Raji (cell line): ENCODE data around the gene PLA2G4F.

Source experiments
- POLR2A ChIP-seq: IDR thresholded peaks from 2 replicates; pipeline ENCODE4 v1.6.1; 2011; ENCODE audit warnings: low read depth, low read length, control low read depth; ENCODE audit not compliant: insufficient read depth

Gene PLA2G4F, protein sequence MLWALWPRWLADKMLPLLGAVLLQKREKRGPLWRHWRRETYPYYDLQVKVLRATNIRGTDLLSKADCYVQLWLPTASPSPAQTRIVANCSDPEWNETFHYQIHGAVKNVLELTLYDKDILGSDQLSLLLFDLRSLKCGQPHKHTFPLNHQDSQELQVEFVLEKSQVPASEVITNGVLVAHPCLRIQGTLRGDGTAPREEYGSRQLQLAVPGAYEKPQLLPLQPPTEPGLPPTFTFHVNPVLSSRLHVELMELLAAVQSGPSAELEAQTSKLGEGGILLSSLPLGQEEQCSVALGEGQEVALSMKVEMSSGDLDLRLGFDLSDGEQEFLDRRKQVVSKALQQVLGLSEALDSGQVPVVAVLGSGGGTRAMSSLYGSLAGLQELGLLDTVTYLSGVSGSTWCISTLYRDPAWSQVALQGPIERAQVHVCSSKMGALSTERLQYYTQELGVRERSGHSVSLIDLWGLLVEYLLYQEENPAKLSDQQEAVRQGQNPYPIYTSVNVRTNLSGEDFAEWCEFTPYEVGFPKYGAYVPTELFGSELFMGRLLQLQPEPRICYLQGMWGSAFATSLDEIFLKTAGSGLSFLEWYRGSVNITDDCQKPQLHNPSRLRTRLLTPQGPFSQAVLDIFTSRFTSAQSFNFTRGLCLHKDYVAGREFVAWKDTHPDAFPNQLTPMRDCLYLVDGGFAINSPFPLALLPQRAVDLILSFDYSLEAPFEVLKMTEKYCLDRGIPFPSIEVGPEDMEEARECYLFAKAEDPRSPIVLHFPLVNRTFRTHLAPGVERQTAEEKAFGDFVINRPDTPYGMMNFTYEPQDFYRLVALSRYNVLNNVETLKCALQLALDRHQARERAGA

DNA sequence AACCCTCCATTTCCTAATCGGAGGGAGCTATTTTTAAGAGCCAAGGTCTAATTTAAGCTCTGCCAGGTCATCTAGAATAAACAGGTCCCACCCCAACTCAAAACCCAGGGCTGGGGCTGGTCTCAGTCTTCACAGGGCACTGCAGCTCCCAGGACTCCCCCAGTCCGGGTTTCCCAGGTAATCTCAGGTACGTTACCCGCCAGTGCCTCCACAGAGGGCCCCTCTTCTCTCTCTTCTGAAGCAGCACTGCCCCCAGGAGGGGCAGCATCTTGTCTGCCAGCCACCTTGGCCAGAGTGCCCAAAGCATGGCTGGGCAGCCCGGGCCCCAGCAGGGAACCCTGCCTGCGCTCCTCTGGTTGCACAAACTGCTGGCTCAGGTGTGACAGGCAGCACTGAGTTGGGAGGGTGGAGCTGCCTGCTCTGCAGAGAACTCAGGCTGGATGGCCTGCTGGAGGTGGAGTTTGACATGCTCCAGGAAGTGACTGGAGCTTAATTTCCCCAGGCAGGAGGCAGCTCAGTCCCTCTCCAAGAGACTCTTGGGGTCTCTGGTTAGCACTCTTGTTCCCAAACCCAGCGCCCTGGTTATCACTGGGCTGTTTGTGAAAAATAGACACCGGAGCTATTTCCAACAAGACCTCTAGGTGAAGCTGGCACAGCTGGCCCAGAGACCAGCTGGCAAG is at the start of gene PLA2G4F:
Gene PLA2G4F, minus strand, starts transcription at position 394 of the 680 bp plus-strand sequence. Its CDS starts 87 bp downstream, at position 307.
- TF ChIP-seq POLR2A = no peak

DNA sequence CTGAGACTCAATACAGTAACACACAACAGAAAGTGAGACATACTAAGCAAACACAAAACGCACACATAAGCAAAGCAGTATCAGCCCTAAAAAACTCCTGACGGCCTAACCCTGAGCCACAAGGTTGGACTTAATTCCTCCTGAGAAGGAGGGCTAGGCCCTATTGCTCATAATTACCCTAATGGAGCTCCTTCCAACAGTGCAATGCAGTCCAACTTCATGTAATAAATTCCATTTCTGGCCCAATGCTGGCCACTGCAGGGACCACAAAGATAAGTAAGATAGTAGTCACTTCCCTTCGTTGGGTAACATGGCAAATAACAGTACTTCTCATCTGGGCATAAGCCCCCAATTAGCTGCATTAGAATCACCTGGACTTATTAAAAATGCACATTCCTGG is 47.5 kb upstream of the PLA2G4F start:
- TF ChIP-seq POLR2A = no peak

DNA sequence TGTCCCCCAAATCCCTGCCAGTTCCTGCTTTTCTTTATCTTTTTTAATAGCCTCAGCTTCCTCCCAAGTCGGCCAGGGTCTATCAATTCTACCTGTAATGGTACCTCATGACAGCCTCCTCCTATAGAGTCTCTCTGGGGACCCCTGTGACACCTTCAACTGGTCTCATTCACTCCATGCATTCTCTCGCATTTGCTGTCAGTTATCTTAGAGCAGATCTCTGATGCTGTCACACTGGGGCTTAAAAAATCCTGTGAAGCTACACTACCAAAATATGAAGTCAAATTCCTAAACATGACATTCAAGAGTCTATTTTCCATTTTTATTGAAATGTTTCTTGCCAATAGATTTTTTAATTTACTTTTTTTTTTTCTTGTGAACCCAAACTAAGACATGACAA is 46.2 kb upstream of the PLA2G4F start:
- TF ChIP-seq POLR2A = no peak

DNA sequence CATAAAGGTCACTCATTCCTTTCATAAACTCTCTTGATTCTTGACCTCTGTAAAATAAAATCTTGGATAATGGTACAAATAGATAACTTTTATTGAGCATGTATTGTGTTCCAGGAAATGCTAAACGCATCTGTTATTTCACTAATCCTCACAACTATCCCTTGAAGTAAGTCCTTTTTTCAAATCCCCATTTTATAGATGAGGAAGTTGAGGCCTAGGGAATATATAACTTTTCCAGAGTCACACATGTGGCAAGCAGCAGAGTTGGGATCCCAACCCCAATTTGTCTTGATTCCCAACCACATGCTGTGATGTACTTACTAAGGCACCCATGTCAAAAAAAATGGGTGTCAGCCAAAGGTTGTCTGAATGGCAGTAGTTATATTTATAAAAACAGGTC is 45.4 kb upstream of the PLA2G4F start:
- TF ChIP-seq POLR2A = no peak

DNA sequence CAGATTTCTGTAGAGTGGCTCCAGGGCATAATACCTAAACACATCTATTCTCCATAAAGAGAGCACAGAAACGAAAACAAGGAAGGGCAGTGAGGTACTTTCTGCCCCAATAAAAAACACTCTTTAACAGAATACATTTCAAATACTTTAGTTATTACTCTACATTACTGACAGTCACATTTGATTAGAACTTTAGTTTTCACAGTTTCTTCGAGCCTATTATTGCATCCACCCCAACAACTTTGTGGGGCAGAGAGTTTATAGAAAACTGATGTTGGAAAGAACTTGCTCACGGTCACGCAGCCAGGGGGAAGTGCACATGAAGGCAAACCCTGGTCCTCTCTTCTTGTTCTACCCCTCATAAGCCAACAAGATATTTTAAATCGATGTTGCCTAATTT is 42.7 kb upstream of the PLA2G4F start:
- TF ChIP-seq POLR2A = no peak

DNA sequence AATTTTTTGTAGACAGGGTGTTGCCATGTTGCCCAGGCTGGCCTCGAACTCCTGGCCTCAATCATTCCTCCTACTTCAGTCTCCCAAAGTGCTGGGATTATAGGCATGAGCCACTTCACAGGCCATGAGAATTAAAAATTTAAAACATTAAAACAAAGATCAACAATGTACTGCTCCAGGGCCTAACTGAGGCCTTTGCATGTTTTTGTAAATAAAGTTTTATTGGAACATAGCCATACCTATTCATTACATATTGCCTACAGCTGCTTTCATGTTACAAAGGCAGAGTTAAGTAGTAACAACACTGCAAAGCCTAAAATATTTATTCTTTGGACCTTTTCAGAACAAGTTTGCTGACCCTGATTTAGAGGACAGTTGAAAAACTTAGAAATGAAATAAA is 42.1 kb upstream of the PLA2G4F start:
- TF ChIP-seq POLR2A = no peak

DNA sequence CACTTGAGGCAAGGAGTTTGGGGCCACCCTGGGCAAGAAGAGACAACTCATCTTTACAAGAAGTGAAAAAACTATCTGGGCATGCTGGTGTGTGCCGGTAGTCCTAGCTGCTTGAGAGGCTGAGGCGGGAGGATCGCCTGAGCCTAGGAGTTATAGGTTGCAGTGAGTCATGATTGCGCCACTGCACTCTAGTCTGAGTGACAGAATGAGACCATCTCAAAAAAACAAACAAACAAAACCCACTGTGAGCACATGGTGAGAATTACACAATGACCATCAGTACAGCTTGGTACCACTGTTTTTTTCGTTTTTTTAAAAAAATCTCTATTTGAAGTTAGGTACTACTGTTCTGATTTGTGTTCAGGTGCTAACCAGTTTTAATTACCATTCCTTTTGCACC is 38.1 kb upstream of the PLA2G4F start:
- no peak for TF ChIP-seq POLR2A

DNA sequence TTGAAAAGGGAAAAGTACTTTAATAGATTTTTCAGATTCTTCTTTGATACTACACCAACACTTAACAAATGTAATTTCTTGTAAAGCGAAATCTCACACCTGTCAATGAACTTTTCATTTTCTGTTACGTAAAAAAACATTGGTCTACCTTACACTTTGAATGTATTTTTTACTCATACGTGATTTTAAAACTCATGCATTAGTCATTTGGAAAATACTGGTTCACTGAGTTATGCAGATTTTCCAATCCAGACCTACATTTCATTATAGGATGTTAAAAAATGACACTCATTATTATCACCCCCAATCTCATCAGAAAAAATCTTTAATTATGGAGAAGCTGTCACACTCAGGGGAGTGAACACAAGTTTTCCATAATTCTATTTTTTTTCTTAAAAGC is 36.9 kb upstream of the PLA2G4F start:
- no peak for TF ChIP-seq POLR2A

DNA sequence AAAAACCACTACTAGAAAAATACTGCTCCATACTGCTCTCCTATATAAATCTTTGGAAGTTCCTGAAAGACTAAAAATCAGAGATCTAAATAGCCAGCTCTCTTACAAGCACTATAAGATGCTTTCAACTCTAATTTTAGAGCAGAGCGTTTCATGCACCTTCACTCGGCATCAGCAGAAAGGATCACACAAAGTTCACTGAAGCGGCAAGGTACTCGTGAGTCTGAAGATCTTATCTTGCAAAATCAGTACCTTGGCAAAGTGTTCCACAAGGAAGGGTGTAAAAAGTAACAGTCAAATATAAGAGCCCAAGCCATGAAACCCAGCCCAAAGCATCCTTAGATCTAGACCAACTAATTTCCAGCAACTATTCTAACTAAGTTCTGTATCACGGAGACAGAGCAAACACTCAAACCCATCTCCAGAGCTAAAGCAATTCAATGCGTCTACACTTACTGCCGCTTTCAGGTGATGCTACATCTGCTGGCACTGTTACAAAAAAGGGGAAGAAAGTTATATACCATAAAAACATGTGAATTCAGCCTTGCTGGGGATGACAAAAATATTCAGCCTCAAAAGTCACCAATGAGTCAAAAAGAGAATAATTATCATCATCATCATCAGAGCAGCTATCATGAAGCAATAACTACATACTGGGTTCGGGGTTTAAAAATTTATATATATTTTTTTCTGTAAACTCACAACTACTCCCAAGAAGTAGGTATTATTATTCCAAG is 35.3 kb upstream of the PLA2G4F start:
- TF ChIP-seq POLR2A = no peak

DNA sequence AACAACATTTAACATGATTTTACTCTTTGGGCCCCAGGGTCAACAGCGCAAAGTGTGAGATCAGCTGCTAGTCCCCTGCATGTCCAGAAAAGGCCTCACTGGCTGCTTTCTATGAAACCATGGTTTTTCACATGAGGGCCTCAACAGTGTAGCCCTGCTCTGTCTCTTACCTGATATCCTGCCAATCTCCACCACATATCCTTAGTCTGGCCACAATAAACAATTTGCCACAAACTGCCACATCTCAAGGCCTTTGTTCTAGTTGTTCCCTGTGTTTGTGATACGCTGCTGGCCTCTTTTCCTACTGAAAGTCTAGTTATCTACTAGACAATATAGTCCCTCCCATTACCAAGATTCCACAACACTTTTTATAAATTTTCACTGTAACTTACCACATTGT is 33.9 kb upstream of the PLA2G4F start:
- TF ChIP-seq POLR2A = no peak

DNA sequence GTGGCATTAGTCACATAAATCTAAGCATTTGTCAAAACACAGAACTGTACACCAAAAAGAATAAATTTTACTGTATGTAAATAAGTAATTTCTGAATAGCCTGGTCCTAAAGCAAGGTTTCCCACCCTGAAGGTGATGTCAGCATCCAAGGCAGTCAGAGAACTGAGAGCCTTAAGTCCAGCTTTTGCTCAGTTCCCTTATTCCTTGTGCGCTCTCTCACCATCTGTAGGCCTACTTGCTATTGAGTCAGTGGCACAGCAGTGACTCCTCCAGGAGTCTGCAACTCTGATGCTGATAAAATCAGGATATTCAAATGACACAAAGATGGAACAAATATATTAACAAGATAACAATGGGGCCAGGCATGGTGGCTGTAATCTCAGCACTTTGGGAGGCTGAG is 29.4 kb upstream of the PLA2G4F start:
- TF ChIP-seq POLR2A = no peak

DNA sequence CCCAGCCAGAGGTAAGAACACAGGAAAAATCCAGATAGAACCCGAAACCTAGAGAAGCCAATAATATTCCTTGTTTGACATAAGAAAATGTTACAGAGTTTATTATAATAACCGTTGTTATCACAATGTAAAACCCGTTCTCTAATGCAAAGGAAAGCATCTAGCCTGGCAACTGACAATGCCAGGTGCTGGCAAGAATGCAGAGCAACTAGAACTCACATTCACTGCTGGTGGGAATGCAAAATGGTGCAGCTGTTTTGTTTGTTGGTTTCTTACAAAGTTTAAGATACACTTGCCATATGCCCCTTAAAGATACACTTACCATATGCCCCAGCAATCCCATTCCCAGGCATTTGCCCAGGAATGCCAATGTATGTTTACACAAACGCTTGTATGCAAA is 28.3 kb upstream of the PLA2G4F start:
- TF ChIP-seq POLR2A = no peak

DNA sequence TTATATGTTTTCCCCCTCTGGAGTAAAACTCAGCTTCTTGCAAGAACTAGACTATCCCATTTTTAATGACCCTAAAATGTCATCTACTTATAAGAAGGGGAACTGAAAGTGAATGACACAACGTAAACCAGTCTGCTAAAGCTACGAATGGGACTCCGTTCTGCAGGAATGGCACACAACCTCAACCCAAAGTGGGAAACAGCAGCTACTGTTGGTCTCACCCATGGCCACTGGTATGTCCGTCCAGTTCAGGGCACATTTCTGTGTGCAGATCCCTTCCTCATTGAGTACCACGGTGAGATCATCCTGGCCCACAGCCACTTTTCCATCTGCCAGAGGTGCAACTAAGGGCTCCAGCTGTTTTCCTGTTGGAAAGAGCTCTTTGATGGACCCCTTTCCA is 27.9 kb upstream of the PLA2G4F start:
- no peak for TF ChIP-seq POLR2A

DNA sequence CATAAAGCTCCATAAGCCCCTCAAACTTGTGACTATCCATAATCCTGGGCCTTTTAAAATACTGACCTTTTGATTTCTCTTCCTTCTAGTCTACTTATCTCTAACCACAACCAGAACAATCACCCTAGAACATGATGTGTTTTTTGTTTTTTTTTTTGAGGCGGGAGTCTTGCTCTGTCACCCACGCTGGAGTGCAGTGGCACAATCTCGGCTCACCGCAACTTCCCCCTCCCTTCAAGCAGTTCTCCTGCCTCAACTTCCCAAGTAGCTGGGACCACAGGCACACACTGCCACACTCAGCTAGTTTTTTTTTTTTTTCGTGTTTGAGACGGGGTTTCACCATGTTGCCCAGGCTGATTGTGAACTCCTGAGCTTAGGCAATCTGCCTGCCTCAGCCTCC is 26.5 kb upstream of the PLA2G4F start:
- no peak for TF ChIP-seq POLR2A

DNA sequence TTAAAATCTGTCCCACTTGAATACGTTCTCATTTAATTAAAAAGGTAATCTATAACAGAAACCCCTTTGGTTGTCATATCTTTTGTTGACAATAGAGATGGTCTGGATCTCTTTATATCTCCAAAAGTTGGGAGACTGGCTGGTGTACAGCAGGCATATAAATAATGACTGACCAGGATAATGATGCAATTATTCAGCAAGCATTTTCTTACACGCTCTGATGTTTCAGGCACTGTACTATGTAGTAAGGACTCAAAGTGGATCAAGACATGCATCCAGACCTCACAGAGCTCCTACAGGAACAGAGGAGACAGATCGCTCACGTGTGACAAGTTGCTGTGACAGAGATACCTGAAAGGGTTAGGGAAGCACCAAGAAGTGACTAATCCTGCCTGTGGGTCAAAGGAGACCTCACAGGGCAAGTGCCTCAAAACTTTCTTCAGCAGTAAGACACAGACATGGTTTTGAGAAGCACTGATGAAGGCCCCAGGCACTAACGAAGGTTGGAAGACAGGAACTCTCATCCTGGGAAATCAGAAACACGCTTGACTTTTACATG is 26.0 kb upstream of the PLA2G4F start:
- TF ChIP-seq POLR2A = no peak
